Measurements from ENCODE around the gene ERGIC3. TPM values are rescaled to one million over a fixed set of nuclear protein-coding genes. Genes with fewer than 3 reads are reported as not detected.

Gene ERGIC3
- total RNA-seq, 4 donors from 2014 or later: 143 to 184 (median 163) TPM

DNA sequence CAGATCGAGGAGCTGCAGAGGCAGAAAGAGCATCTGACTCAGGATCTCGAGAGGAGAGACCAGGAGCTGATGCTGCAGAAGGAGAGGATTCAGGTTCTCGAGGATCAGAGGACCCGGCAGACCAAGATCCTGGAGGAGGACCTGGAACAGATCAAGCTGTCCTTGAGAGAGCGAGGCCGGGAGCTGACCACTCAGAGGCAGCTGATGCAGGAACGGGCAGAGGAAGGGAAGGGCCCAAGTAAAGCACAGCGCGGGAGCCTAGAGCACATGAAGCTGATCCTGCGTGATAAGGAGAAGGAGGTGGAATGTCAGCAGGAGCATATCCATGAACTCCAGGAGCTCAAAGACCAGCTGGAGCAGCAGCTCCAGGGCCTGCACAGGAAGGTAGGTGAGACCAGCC lies 38.6 kb upstream of the ERGIC3 start:
- no peak for DNase-seq (ENCODE audit: low spot score)
- TF ChIP-seq, protein P1, sequence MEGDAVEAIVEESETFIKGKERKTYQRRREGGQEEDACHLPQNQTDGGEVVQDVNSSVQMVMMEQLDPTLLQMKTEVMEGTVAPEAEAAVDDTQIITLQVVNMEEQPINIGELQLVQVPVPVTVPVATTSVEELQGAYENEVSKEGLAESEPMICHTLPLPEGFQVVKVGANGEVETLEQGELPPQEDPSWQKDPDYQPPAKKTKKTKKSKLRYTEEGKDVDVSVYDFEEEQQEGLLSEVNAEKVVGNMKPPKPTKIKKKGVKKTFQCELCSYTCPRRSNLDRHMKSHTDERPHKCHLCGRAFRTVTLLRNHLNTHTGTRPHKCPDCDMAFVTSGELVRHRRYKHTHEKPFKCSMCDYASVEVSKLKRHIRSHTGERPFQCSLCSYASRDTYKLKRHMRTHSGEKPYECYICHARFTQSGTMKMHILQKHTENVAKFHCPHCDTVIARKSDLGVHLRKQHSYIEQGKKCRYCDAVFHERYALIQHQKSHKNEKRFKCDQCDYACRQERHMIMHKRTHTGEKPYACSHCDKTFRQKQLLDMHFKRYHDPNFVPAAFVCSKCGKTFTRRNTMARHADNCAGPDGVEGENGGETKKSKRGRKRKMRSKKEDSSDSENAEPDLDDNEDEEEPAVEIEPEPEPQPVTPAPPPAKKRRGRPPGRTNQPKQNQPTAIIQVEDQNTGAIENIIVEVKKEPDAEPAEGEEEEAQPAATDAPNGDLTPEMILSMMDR (IDR thresholded peaks at IDR 0.05): no peak
- no peak for ATAC-seq (ENCODE audit: low FRiP score)

DNA sequence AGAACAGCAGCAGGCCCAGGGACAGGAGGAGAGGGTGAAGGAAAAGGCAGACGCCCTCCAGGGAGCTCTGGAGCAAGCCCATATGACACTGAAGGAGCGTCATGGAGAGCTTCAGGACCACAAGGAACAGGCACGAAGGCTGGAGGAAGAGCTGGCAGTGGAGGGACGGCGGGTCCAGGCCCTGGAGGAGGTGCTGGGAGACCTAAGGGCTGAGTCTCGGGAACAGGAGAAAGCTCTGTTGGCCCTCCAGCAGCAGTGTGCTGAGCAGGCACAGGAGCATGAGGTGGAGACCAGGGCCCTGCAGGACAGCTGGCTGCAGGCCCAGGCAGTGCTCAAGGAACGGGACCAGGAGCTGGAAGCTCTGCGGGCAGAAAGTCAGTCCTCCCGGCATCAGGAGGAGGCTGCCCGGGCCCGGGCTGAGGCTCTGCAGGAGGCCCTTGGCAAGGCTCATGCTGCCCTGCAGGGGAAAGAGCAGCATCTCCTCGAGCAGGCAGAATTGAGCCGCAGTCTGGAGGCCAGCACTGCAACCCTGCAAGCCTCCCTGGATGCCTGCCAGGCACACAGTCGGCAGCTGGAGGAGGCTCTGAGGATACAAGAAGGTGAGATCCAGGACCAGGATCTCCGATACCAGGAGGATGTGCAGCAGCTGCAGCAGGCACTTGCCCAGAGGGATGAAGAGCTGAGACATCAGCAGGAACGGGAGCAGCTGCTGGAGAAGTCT lies 37.9 kb upstream of the ERGIC3 start:
- peak; percentile 20 for ATAC-seq (ENCODE audit: low FRiP score)
- TF ChIP-seq, protein P1 (IDR thresholded peaks at IDR 0.05): no peak
- DNase-seq (ENCODE audit: low spot score): no peak

DNA sequence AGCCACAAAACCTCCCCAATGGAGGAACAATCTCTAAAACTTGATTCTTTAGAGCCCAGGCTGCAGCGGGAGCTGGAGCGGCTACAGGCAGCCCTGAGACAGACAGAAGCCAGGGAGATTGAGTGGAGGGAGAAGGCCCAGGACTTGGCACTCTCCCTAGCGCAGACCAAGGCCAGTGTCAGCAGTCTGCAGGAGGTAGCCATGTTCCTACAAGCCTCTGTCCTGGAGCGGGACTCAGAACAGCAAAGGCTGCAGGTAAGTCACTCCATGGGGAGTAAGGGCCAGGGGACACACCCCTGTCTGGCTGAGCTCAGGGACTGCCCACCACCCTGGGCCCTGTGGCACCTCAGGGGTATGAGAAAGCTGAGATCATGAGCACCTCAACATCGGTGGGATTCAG lies 37.1 kb upstream of the ERGIC3 start:
- ATAC-seq (ENCODE audit: low FRiP score) (no peak), DNase-seq (ENCODE audit: low spot score) (no peak)
- TF ChIP-seq, protein P1 (IDR thresholded peaks at IDR 0.05): no peak

DNA sequence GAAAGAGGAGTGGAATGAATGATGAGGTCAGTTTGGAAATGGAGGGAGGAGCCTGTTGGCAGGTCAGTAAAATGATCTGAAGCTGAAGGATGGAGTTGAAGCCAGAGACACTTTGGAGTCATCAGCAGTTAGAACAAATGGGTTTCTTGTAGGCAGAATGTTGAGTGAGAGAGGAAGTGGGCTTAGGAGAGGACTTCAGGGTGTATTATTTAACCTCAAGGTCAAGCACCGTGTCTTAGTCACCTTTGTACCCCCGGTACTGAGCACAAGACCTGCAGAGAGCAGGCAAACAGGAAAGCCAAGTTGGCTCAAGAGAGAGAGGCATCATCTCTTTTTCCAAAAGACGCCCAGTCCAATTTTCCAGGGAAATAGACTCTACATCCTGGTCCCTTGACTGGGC lies 35.7 kb upstream of the ERGIC3 start:
- TF ChIP-seq, protein P1 (IDR thresholded peaks at IDR 0.05): no peak
- ATAC-seq (ENCODE audit: low FRiP score): no peak
- no peak for DNase-seq (ENCODE audit: low spot score)

DNA sequence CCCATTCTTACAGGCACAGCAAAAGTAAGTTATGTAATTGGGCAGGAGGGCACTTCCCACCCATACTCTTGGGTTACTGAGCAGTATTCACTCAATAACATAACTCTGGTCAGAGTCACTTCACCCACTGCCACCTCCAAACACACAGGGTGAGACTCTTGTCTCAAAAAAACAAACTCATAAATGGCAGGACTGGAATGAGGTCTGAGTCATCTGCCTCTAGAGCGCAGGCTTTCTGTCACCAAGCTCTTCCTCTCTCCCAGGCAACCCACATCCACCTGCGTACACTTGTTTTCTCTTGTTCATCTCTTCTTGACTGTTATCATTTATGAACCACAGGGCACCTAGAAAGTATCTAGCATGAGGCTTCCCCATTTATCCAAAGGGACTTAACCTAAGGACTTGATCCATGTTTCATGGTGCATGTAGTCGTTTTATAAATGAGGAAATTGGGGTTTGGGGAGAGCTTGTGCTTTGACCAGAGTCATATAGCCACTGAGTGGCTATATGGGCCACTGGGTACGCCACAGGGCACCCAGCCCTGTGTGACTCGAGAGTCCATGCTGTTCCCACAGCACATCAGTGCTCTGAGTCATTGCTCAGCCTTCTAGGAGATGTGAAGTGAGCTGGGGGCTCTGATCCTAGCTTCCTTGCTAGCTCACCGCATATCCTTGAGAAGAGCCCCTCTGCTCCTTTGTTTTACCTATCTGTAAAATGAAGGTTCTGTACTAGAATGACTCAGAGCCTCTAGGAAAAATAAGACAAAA lies 34.8 kb upstream of the ERGIC3 start:
- no peak for ATAC-seq (ENCODE audit: low FRiP score)
- TF ChIP-seq, protein P1 (IDR thresholded peaks at IDR 0.05): no peak
- no peak for DNase-seq (ENCODE audit: low spot score)

DNA sequence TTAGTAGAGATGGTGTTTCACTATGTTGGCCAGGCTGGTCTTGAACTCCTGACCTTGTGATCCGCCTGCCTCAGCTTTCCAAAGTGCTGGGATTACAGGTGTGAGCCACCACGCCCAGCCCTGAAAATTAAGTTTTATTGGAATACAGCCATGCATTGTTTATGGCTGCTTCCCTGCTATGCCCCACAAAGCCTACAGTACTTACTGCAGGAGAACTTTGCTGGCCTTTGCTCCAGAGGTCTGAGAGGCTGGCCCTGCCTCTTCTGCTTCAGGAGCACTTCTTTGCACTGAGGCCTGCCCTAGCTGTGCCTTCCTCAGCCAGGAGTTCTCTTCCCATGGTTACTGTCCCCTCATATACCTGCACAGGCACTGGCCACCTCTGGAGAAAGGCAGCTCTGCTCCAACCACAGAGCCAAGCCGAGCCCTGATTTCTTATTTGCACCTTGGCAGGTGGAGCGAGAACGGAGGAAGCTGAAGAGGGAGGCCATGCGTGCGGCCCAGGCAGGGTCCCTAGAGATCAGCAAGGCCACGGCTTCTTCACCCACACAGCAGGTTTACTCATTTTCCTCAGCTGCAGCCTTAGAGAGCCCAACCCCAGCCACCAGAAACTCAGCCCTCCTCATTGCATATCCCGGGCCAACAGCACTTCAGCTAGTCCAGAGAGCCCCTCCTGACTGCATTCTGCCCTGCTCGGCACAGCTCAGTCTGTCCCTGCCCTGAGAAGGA lies 33.2 kb upstream of the ERGIC3 start:
- DNase-seq (ENCODE audit: low spot score) (no peak), ATAC-seq (ENCODE audit: low FRiP score) (no peak)
- TF ChIP-seq, protein P1 (IDR thresholded peaks at IDR 0.05): no peak

Data from omental fat pad (tissue), 4 donors.